GM12864 (cell line): Measurements from ENCODE around the gene MED27.

Experiments used
- DNase-seq: peaks from one replicate; pipeline ENCODE4 v3.0.0-alpha.2; 2011; ENCODE audit warnings: low read depth
- H3K4me3 ChIP-seq: 2 replicates; pipeline ENCODE4 v1.5.1; 2011; ENCODE audit warnings: mild to moderate bottlenecking, low read depth, low read length, control low read depth
- CTCF ChIP-seq: IDR thresholded peaks from 2 replicates; pipeline ENCODE4 v1.5.1; 2011; ENCODE audit warnings: low read depth, mild to moderate bottlenecking, moderate library complexity, low read length, control low read depth, inconsistent platforms; ENCODE audit errors: missing control alignments

MED27 gene

GRCh38 chr9:131840751-131841702 is 238.6 kb downstream of the MED27 start:
- no peak overlapping the region for H3K4me3 ChIP-seq
- DNase-seq, result no peak
- TF ChIP-seq CTCF, result no peak

GRCh38 chr9:131840220-131840619 is 239.4 kb downstream of the MED27 start:
- no peak for TF ChIP-seq CTCF
- no peak for DNase-seq
- H3K4me3 ChIP-seq, result no peak overlapping the region

DNA sequence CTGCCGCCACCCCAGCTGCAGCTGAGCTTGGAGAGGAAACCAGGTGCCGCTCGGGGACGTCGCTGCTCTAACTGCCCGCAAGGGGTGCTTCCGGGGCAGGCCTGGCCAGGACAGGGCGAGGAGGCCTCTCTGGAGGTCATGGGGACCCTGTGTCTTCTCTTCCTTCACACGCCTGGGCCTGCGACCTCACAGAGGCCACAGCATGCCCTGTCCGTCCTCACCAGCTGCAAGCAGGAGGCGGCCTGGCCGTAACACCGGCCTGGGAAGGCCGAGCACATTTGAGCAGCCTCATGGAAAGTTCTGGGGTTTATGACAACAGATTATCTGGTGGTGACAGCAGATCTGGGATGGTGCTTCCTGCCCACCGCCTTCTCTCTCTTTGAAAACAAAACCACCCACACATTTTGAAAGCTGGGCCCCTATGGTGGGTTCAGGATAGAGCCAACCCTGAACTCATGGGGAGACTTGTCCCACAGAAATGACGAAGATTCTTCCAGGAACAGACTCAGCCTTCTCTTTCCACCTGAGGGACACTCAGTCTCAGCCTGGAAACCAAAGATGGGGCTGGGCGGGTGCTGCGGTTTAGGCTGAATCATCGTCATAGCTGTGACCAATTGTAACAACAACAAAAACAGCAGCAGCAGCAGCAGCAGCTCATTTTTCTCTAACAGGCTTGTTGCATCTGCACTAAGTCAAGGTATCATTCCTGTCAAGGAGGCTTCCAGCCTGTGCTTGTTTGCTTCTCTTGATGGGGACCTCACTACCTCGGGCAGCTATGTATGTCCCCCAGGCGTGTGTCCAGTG is 240.2 kb downstream of the MED27 start:
- H3K4me3 ChIP-seq, result no peak overlapping the region
- TF ChIP-seq CTCF, result no peak
- DNase-seq, result no peak

GRCh38 chr9:131838530-131839280 is 241.0 kb downstream of the MED27 start:
- no peak for DNase-seq
- no peak for TF ChIP-seq CTCF

GRCh38 chr9:131837836-131838235 is 241.8 kb downstream of the MED27 start:
- TF ChIP-seq CTCF, result no peak
- no peak overlapping the region for H3K4me3 ChIP-seq
- no peak for DNase-seq

More at GRCh38 chr9:131838530-131839280, 241.0 kb downstream of the MED27 start:
- no peak overlapping the region for H3K4me3 ChIP-seq

DNA sequence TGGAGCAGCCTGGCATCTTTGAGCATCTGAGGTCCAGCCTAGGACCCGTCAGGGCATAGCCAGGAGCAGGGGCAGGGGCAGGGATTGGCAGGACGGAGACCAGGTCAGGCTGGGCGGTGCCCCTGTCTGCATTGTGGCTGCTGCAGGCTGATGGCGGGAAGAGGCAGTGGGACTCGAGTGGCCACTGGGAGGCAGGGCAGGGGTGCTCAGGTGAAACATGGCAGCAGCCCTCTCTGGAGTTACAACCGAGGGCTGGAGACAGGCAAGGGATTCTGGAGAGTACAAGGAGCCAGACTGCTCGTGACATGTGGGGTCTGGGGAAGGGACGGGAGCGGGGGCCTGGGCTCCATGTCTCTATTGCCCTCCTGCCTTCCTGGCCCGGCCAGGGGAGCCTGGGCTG is 242.4 kb downstream of the MED27 start:
- no peak overlapping the region for H3K4me3 ChIP-seq
- no peak for DNase-seq
- no peak for TF ChIP-seq CTCF
